ENCODE data around the gene PAGR1. TPM values are rescaled to one million over a fixed set of nuclear protein-coding genes. Genes with fewer than 3 reads are reported as not detected.

Gene PAGR1
- total and polyA plus RNA-seq, 2 of the 13 experiments (the other 11 are each of a cell fraction or from before 2014, with no cell fraction given), result 9.8 to 66.4 TPM

- TF ChIP-seq UBTF (CRISPR knock-in tag; IDR thresholded peaks at IDR 0.05), result no peak
- no peak for TF ChIP-seq SMC3 (IDR thresholded peaks at IDR 0.05; ENCODE audit: low read length)
- TF ChIP-seq NCOA1 (CRISPR knock-in tag; IDR thresholded peaks at IDR 0.05), result no peak
- no peak for TF ChIP-seq GABPA (IDR thresholded peaks at IDR 0.05; ENCODE audit: low read depth, low read length)
- no peak for TF ChIP-seq GABPA (CRISPR knock-in tag; IDR thresholded peaks at IDR 0.05; ENCODE audit: low read depth)
- TF ChIP-seq MIXL1 (CRISPR knock-in tag; IDR thresholded peaks at IDR 0.05), result no peak
- TF ChIP-seq PCBP1 (IDR thresholded peaks at IDR 0.05; ENCODE audit: borderline replicate concordance, low read depth, low read length), result peak; percentile 4; the same call in 1 of the 2 replicates
- TF ChIP-seq RBM22 (optimal IDR thresholded peaks at IDR 0.05; ENCODE audit: low read length), result no peak
- TF ChIP-seq NFE2L2 (IDR thresholded peaks at IDR 0.05; ENCODE audit: low read length), result 0 out of 2 replicates have a peak, but pooled peaks have one; percentile 16
- no peak for TF ChIP-seq ZBTB8A (CRISPR knock-in tag; IDR thresholded peaks at IDR 0.05; ENCODE audit: borderline replicate concordance, low read depth)
- TF ChIP-seq NCOR1 (IDR thresholded peaks at IDR 0.05; ENCODE audit: borderline replicate concordance, low read length), result no peak
- no peak for TF ChIP-seq ATM (IDR thresholded peaks at IDR 0.05; ENCODE audit: borderline replicate concordance)
- TF ChIP-seq MAFK (conservative IDR thresholded peaks at IDR 0.05 in 1 of 2, IDR thresholded peaks at IDR 0.05 in 1 of 2; ENCODE audit: low read length in 2 of 2), result peak; percentile 94 to 96
- no peak for TF ChIP-seq JDP2 (CRISPR knock-in tag; IDR thresholded peaks at IDR 0.05; ENCODE audit: borderline replicate concordance)
- TF ChIP-seq PAXIP1 (CRISPR knock-in tag; conservative IDR thresholded peaks at IDR 0.05), result no peak
- no peak for TF ChIP-seq NFRKB (IDR thresholded peaks at IDR 0.05)
- no peak for TF ChIP-seq ZNF101 (CRISPR knock-in tag; IDR thresholded peaks at IDR 0.05; ENCODE audit: borderline replicate concordance, low read depth)
- no peak for TF ChIP-seq SALL2 (CRISPR knock-in tag; IDR thresholded peaks at IDR 0.05)
- no peak for TF ChIP-seq PCBP2 (optimal IDR thresholded peaks at IDR 0.05; ENCODE audit: low read depth, low read length, poor library complexity, severe bottlenecking)
- TF ChIP-seq MAFF (IDR thresholded peaks at IDR 0.05; ENCODE audit: low read depth, low read length), result peak; percentile 90
- TF ChIP-seq SOX5 (CRISPR knock-in tag; IDR thresholded peaks at IDR 0.05; ENCODE audit: borderline replicate concordance), result no peak
- no peak for TF ChIP-seq DDIT3 (CRISPR knock-in tag; IDR thresholded peaks at IDR 0.05)
- TF ChIP-seq DRAP1 (CRISPR knock-in tag; IDR thresholded peaks at IDR 0.05), result no peak
These were observed 7.6 kb upstream of the PAGR1 start (continued) for GRCh38 chr16:29808219-29808900.

Data from HepG2 (cell line).